K562 (cell line): Measurements from ENCODE around the gene ABL1. TPM values are rescaled to one million over a fixed set of nuclear protein-coding genes. Genes with fewer than 3 reads are reported as not detected.

Source experiments
- ATAC-seq: fragments of 200-7000 bp; cut with Tn5 transposase; 3 replicates; pipeline ENCODE4 v1.9.1; 2020; ENCODE audit warnings: moderate library complexity
- BruUV-seq: library from RNA; stranded (reverse); fragments of 400-500 nt; replicated peaks from 2 replicates; lab custom pipeline; 2021; lab: Mats Ljungman, UMichigan
- CTCF ChIA-PET: fragments of 300-600 bp; formaldehyde crosslinking; extraction: SDS; loops from one replicate; lab custom pipeline; 2021; ENCODE audit warnings: low intra/inter-chr PET ratio; lab: Yijun Ruan, JAX
- POLR2A ChIA-PET: fragments of 300-600, 350-650 bp; sonication (Branson Sonifier 250); formaldehyde crosslinking; extraction: SDS; loops from one replicate; lab custom pipeline; 2021; ENCODE audit warnings: antibody characterized with exemption, inconsistent platforms; lab: Yijun Ruan, JAX
- DNase-seq, 4 experiments: peaks; one replicate each; pipeline versions ENCODE4 v3.0.0 to v3.0.0-alpha.2; 2011 to 2018; ENCODE audit warnings: low spot score in 3 of 4, mixed read lengths in 3 of 4; ENCODE audit errors: extremely low read depth in 1 of 4
- FAIRE-seq: peaks from 2 replicates; lab custom pipeline; 2011; peaks lifted over from hg19 to GRCh38; lab: Jason Lieb, UNC
- H2AFZ ChIP-seq: 2 replicates; pipeline ENCODE4 v1.6.0; 2011; ENCODE audit warnings: low read depth, low read length, control low read depth, inconsistent platforms
- H3K27ac ChIP-seq: fragments of 200-600 bp; 3 replicates; pipeline ENCODE4 v1.8.0; 2011; ENCODE audit warnings: low read depth, mild to moderate bottlenecking, control low read depth, inconsistent platforms, low read length, moderate library complexity, mixed read lengths; ENCODE audit errors: extremely low read depth
- H3K27me3 ChIP-seq, 2 experiments: fragments of 300-600 bp in 1 of 2; 2 replicates in 1 of 2; 3 replicates in 1 of 2; pipeline versions ENCODE4 v1.6.0 to v1.8.0; 2011; ENCODE audit warnings: inconsistent platforms in 2 of 2, low read length in 2 of 2, mild to moderate bottlenecking in 1 of 2, mixed read lengths in 1 of 2, moderate library complexity in 1 of 2; ENCODE audit not compliant: control insufficient read depth in 2 of 2, insufficient read depth in 2 of 2
- H3K36me3 ChIP-seq: fragments of 300-600 bp; 3 replicates; pipeline ENCODE4 v1.8.0; 2011; ENCODE audit warnings: mild to moderate bottlenecking, low read length, inconsistent platforms; ENCODE audit not compliant: control insufficient read depth, insufficient read depth
- H3K4me1 ChIP-seq, 2 experiments: fragments of 200-600 bp in 1 of 2; replicated peaks in 1 of 2; 2 replicates in 1 of 2; 3 replicates in 1 of 2; pipeline versions ENCODE4 v1.5.1 to v1.8.0; 2011; ENCODE audit warnings: inconsistent platforms in 2 of 2, low read length in 2 of 2, mild to moderate bottlenecking in 1 of 2, mixed read lengths in 1 of 2, moderate library complexity in 1 of 2; ENCODE audit not compliant: control insufficient read depth in 2 of 2, insufficient read depth in 2 of 2
- H3K4me2 ChIP-seq: 2 replicates; pipeline ENCODE4 v1.6.1; 2011; ENCODE audit warnings: low read length, control low read depth, inconsistent platforms, mixed read lengths; ENCODE audit not compliant: insufficient read depth
- H3K4me3 ChIP-seq: fragments of 200-600 bp; sonication (generic), shearing (Covaris generic); 2 replicates; pipeline ENCODE4 v1.5.1; 2016; ENCODE audit warnings: control low read depth, inconsistent platforms
- H3K79me2 ChIP-seq: fragments of 200-600 bp; 3 replicates; pipeline ENCODE4 v1.8.0; 2011; ENCODE audit warnings: low read length, inconsistent platforms; ENCODE audit not compliant: control insufficient read depth, insufficient read depth
- H3K9ac ChIP-seq, 2 experiments: 2 replicates each; pipeline versions ENCODE4 v1.6.0 to v1.6.1; 2011; ENCODE audit warnings: low read depth in 2 of 2, low read length in 2 of 2, control low read depth in 1 of 2, inconsistent platforms in 1 of 2, mild to moderate bottlenecking in 1 of 2, mixed read lengths in 1 of 2; ENCODE audit not compliant: insufficient read depth in 1 of 2
- H3K9me1 ChIP-seq: one replicate; pipeline ENCODE4 v1.6.0; 2011; ENCODE audit warnings: inconsistent platforms, mild to moderate bottlenecking, low read length, moderate library complexity; ENCODE audit not compliant: control insufficient read depth, insufficient read depth
- H3K9me3 ChIP-seq: replicated peaks from 2 replicates; pipeline ENCODE4 v1.5.1; 2011; ENCODE audit warnings: low read depth, low read length, inconsistent platforms; ENCODE audit not compliant: control insufficient read depth, insufficient read depth
- H4K20me1 ChIP-seq: replicated peaks from 2 replicates; pipeline ENCODE4 v1.6.1; 2011; ENCODE audit warnings: low read length, inconsistent platforms, mixed read lengths; ENCODE audit not compliant: control insufficient read depth, insufficient read depth
- MLX ChIP-seq, 2 experiments: fragments of 450-650 bp in 1 of 2; sonication (generic) in 1 of 2; formaldehyde crosslinking; conservative IDR thresholded peaks; 2 replicates each; pipeline versions ENCODE4 v1.4.0 to v1.8.1; 2020 to 2022; ENCODE audit warnings: mild to moderate bottlenecking in 1 of 2, missing genetic modification reagents in 1 of 2
- SAP30 ChIP-seq: fragments of 200-600 bp; sonication (generic); IDR thresholded peaks from 2 replicates; pipeline ENCODE4 v1.6.1; 2012; ENCODE audit warnings: borderline replicate concordance, low read depth, mild to moderate bottlenecking, moderate library complexity, low read length, control low read depth, inconsistent platforms; ENCODE audit not compliant: insufficient read depth, poor library complexity, severe bottlenecking
- ZNF778 ChIP-seq: fragments of 450-650 bp; formaldehyde crosslinking; IDR thresholded peaks from 2 replicates; pipeline ENCODE4 v1.4.0; 2020; ENCODE audit warnings: mild to moderate bottlenecking, moderate library complexity
- WGBS: fragments of 100-300 bp; shearing (Covaris generic); methylation state at CpG from one replicate; pipeline ENCODE4 v1.1.6; 2016; ENCODE audit warnings: low coverage, mixed read lengths; ENCODE audit not compliant: insufficient coverage; ENCODE audit errors: missing lambda C conversion rate; 5-methylcytosine and 5-hydroxymethylcytosine counted together
- in situ Hi-C: fragments of 300-500 bp; cut with MboI; formaldehyde crosslinking; loops from 4 replicates; pipeline ENCODE4 v1.15.0; 2018; ENCODE audit warnings: inconsistent platforms, mixed read lengths
- intact Hi-C: fragments of 100-400 bp; cut with micrococcal nuclease; formaldehyde crosslinking; loops from 2 replicates; pipeline ENCODE4 v1.14.2; 2022
- polyA plus RNA-seq, 8 experiments: library from polyadenylated mRNA; depleted of rRNA in 4 of 8; stranded (reverse) in 5 of 8; unstranded in 3 of 8; fragments of >200 nt; fragmentation: Nextera tagmentation in 2 of 8; fragmentation: Illumina TruSeq in 1 of 8; extraction: Ambion mirVana in 2 of 8; extraction: Trizol in 1 of 8; gene quantifications; 2 replicates each; pipeline versions ENCODE4 v1.2.1 to v1.2.3, GENCODE V29; 2011 to 2014; ENCODE audit warnings: inconsistent platforms in 1 of 8, missing spikeins in 1 of 8
- total RNA-seq, 7 experiments: library from RNA; depleted of rRNA in 6 of 7; stranded (reverse); fragments of >200 nt in 6 of 7; fragmentation: Illumina TruSeq in 2 of 7; extraction: Trizol in 2 of 7; gene quantifications; 2 replicates each; pipeline versions ENCODE4 v1.2.1 to v1.2.3, GENCODE V29; 2011 to 2021; ENCODE audit warnings: low replicate concordance in 1 of 7
- TF ChIP-seq, protein P1 (sequence below), 2 experiments: fragments of 450-650 bp in 1 of 2; sonication (generic) in 1 of 2; formaldehyde crosslinking in 1 of 2; IDR thresholded peaks in 1 of 2; conservative IDR thresholded peaks in 1 of 2; 2 replicates each; pipeline versions ENCODE4 v1.6.1 to v1.8.1; 2016 to 2023; ENCODE audit warnings: mild to moderate bottlenecking in 2 of 2, moderate library complexity in 2 of 2, inconsistent platforms in 1 of 2, missing genetic modification reagents in 1 of 2

The ABL1 gene
- total and polyA plus RNA-seq, 9 of the 15 experiments (the other 6 are each of a cell fraction or from before 2014, with no cell fraction given) = 1.5 to 130 (median 37.8) TPM

- peaks cover 15 to 20% of the 10 kb centered on the region in 2 experiments for H3K4me1 ChIP-seq
- ChIA-PET POLR2A (interaction anchor here (0.6 to 10.7 kb wide), 34 partner anchors 8 to 389 kb away, joined by 3 to 125 read pairs (median 4); partner anchors contain the start of gene ABL1), CTCF (interaction anchor here (0.8 to 1.2 kb wide), 2 partner anchors 28 to 54 kb away, joined by 3 read pairs; no protein-coding TSS in a partner anchor)
- H3K4me2 ChIP-seq = peak overlapping the region; percentile 19; the same call in 1 of the 2 replicates
- no peaks in the 10 kb centered on the region for H3K79me2 ChIP-seq
- H3K9ac ChIP-seq = peak overlapping the region; percentile 2 to 3; a peak in 3 of 4 replicates
- ATAC-seq = peak; percentile 89
- FAIRE-seq = no peak
- BruUV-seq = no TSS peak
- H3K4me3 ChIP-seq = no peak overlapping the region
- no peaks in the 10 kb centered on the region for H3K27me3 ChIP-seq
- 48% methylated on average over 4 of the region's 4 CpGs for WGBS
- in situ Hi-C loops (no loop called here), intact Hi-C loops (loop anchor here (1.0 to 2.0 kb wide), 2 partner anchors 21 to 42 kb away; no protein-coding TSS in a partner anchor)
- H3K36me3 ChIP-seq = peaks cover 17% of the 10 kb centered on the region; the same call in 1 of the 3 replicates
- H3K27ac ChIP-seq = peak overlapping the region; percentile 29; the same call in 2 of the 3 replicates
- peaks cover 7% of the 10 kb centered on the region; the same call in 1 of the 2 replicates for H3K9me3 ChIP-seq
- TF ChIP-seq ZNF778 (CRISPR knock-in tag) = no peak
- TF ChIP-seq, protein P1, sequence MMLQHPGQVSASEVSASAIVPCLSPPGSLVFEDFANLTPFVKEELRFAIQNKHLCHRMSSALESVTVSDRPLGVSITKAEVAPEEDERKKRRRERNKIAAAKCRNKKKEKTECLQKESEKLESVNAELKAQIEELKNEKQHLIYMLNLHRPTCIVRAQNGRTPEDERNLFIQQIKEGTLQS (IDR thresholded peaks at IDR 0.05) = no peak
- TF ChIP-seq, protein P1 (CRISPR knock-in tag; conservative IDR thresholded peaks at IDR 0.05) = peak; percentile 83
- TF ChIP-seq MLX (CRISPR knock-in tag; conservative IDR thresholded peaks at IDR 0.05) = peak in 1 of 2 experiments; percentile 78; a peak in 1 of 4 replicates
- no peak for TF ChIP-seq SAP30
- TF ChIP-seq, all 486 proteins: peak for 2
- DNase-seq = peak; percentile 80 to 91 (median 88)
- Histone ChIP-seq H4K20me1 (peaks cover 4% of the 10 kb centered on the region; the same call in 1 of the 2 replicates), H2AFZ (peak overlapping the region; percentile 3; the same call in 1 of the 2 replicates), H3K9me1 (peaks cover 5% of the 10 kb centered on the region)
Observed at GRCh38 chr9:130824643-130825350, 10.3 kb upstream of the ABL1 start.
